ENCODE results near the gene DLK1.

The DLK1 gene

GRCh38 chr14:100775351-100775830 is 48.7 kb downstream of the DLK1 start:
- TF ChIP-seq CTCF (conservative IDR thresholded peaks at IDR 0.05; ENCODE audit: low read depth, low read length), result no peak
- no peak for DNase-seq (ENCODE audit: low read depth)
- H3K4me3 ChIP-seq (ENCODE audit: low read depth, low read length), result no peak overlapping the region

GRCh38 chr14:100775831-100776591 is 49.3 kb downstream of the DLK1 start:
- no peak overlapping the region for H3K4me3 ChIP-seq (ENCODE audit: low read depth, low read length)
- peak; percentile 68 for DNase-seq (ENCODE audit: low read depth)
- TF ChIP-seq CTCF (conservative IDR thresholded peaks at IDR 0.05; ENCODE audit: low read depth, low read length), result no peak

DNA sequence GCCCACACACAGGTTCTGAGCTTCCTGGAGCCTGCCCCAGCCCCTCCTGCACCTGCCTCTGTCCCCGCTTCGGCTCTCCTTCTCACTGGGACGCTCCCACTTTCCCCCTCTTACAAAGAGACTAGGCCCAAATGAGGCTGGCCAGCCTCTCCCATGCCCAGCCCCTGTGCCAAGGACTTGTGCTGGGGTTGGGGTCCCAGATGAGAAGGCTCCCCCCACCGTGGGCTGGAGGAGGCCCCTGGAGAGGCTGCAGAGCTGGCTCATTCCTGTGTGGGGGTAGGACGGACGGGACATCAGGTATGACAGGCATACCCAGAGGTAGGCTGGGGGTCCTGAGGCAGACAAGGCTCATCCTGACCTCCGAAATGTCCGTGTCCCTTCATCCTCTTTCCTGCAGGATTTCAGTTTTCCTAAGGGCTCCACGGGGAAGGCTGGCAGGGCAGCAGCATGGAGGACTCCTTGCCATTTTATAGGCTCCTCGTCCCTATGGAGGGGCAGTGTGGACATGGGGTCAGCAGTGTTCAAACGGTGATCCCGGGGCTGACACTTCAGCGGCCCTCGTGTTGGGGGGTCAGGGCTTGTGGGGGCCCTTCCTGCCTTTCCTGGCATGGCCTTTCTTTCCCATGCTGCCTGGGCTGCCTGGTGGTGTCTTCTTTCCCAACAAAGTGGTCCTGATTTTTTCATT is 50.1 kb downstream of the DLK1 start:
- no peak overlapping the region for H3K4me3 ChIP-seq (ENCODE audit: low read depth, low read length)
- no peak for TF ChIP-seq CTCF (conservative IDR thresholded peaks at IDR 0.05; ENCODE audit: low read depth, low read length)
- no peak for DNase-seq (ENCODE audit: low read depth)

- H3K4me3 ChIP-seq (ENCODE audit: low read depth, low read length), result no peak overlapping the region
- no peak for DNase-seq (ENCODE audit: low read depth)
- TF ChIP-seq CTCF (conservative IDR thresholded peaks at IDR 0.05; ENCODE audit: low read depth, low read length), result no peak
Observed at GRCh38 chr14:100777366-100777817, 50.7 kb downstream of the DLK1 start.

DNA sequence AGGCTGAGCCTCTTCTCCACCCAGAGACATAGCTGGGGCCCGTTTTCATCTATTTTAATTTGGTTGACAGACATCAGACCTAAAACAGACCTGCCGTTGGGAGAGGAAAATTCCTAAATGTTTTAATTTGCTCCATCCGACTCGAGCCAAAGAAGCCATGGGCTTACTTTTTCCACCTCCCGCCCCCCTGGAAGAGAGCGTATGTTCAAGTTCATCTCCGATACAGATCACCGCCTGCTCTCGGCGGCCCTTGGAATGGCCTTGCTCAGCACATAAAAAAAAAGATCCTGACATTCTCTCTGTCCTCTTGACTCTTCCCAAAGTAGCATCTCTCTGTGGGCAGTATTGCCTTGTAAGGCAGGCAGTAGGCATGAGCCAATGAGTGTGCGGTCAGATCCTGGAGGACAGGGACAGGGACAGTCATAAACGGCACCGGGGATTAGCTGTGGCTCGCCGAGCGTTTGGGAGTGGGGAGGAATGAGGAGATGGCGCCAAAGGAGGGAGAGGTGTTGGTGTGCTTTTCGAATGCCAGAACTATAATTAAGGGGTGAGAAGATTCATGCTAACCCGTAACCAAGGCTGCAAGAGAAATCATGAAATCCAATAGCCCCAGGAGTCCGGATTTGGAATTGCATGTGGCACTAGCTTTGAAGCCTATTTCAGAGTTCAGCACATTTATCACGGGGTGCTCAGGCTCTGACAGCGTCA is 51.3 kb downstream of the DLK1 start:
- no peak for DNase-seq (ENCODE audit: low read depth)
- H3K4me3 ChIP-seq (ENCODE audit: low read depth, low read length), result no peak overlapping the region
- no peak for TF ChIP-seq CTCF (conservative IDR thresholded peaks at IDR 0.05; ENCODE audit: low read depth, low read length)

GRCh38 chr14:100778526-100778882 is 51.8 kb downstream of the DLK1 start:
- TF ChIP-seq CTCF (conservative IDR thresholded peaks at IDR 0.05; ENCODE audit: low read depth, low read length), result no peak
- H3K4me3 ChIP-seq (ENCODE audit: low read depth, low read length), result no peak overlapping the region
- DNase-seq (ENCODE audit: low read depth), result no peak

All from choroid plexus epithelial cell (primary cell).